NOMO-1 treated with DMSO at 0.1 percent for 48 hours (cell line): ENCODE data around the gene TIMM29.
"Not testable (repeated sequence)": the region's sequence is repeated elsewhere in the genome, so short reads cannot be mapped to it uniquely, and the experiment has no call there.

Source experiments
- DNase-seq: peaks from one replicate; lab custom pipeline; 2025; ENCODE audit not compliant: unreplicated experiment; lab: John Stamatoyannopoulos, UW

The TIMM29 gene

GRCh38 chr19:10936661-10937084, 8.1 kb downstream of the TIMM29 start:
- DNase-seq, result peak; percentile 69

- not testable (repeated sequence) for DNase-seq
Measured at GRCh38 chr19:10941649-10942048, 13.0 kb downstream of the TIMM29 start.

GRCh38 chr19:10943412-10943811, 14.8 kb downstream of the TIMM29 start:
- DNase-seq, result not testable (repeated sequence)

- DNase-seq, result no peak
Measured at GRCh38 chr19:10945264-10945663, 16.7 kb downstream of the TIMM29 start.

DNA sequence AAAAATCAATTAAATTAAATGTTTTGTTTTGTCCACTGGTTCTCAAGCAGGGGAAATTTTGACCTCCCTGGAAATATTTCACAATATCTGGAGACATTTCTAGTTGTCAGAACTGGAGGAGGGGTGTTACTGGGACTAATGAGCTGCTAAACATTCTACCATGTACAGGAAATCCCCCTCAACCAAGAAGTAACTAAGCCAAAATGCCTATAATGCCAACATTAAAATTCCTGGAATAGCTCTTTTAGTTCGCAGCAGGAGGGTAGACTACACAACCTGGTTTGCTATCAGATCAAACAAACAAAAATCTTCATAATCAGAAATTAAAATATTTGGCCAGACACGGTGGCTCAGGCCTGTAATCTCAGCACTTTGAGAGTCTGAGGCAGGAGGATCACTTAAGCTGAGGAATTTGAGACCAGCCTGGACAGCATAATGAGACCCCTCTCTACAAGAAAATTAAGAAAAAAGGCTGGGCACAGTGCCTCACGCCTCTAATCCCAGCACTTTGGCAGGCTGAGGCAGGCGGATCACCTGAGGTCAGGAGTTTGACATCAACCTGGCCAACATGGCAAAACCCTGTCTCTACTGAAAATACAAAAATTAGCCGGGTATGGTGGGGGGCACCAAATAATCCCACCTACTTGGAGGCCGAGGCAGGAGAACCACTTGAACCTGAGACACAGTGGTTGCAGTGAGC, 18.5 kb downstream of the TIMM29 start:
- no peak for DNase-seq

GRCh38 chr19:10952809-10953208, 24.2 kb downstream of the TIMM29 start:
- DNase-seq, result no peak

DNA sequence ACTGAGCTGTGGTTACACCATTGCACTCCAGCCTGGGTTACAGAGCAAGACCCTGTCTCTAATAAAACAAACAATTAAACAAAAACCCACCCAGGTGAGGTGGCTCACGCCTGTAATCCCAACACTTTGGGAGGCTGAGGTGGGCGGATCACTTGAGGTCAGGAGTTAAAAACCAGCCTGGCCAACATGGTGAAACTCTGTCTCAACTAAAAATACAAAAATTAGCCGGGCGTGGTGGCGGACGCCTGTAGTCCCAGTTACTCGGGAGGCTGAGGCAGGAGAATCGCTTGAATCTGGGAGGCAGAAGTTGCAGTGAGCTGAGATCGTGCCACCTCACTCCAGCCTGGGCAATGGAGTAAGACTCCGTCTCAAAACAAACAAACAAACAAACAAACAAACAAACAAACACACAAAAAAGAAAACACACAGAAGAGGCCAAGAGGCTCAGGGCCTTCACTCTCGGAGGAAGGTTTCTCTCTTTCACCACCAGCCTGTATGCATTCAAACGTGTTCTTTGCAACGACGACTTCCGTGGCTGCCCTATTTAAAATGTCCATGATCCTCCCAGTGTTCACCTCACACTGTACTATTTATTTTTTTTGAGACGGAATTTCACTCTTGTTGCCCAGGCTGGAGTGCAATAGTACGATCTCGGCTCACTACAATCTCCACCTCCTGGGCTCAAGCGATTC, 30.8 kb downstream of the TIMM29 start:
- not testable (repeated sequence) for DNase-seq

GRCh38 chr19:10960314-10961072, 31.9 kb downstream of the TIMM29 start, which contains the start of gene SMARCA4:
TSS of gene SMARCA4 (plus strand) at chr19:10961030. CDS start at chr19:10984152, 23,122 bp downstream.
- DNase-seq, result peak; percentile 91

DNA sequence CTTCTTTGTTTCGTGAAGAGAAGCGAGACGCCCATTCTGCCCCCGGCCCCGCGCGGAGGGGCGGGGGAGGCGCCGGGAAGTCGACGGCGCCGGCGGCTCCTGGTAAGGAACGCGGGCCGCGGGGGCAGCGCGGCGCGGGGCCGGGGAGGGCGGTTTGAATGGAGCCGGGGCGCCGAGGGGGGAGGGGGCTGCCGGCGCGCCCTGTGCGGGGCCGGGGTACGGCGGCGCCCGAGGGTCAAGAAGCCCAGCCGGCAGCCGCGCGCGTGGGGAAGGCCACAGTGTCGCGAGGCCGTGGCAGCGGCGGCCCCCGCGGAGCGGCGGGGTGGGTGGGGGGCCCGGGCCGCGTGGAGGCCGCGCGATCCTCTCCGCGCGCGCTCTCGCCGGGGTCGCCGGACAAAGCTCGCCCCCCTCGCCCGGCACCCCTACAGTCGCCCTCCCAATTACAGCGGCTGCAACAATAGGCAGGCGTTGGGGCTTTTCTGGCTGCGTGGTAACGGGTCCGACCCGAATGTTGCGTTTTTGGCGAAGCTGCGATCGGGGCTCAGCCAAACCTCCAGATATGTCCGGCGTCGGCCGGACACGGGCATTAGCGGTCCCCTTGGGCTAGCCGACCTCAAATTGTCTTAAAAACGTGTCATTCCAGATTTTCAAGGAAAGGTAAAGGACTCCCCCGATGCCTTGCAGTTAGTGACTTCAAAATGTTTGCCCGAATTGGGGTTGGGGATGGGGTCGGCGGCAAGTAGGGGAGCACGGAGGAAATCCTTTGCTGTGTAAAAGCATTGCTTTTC, 32.7 kb downstream of the TIMM29 start:
- peak; percentile 37 for DNase-seq

DNA sequence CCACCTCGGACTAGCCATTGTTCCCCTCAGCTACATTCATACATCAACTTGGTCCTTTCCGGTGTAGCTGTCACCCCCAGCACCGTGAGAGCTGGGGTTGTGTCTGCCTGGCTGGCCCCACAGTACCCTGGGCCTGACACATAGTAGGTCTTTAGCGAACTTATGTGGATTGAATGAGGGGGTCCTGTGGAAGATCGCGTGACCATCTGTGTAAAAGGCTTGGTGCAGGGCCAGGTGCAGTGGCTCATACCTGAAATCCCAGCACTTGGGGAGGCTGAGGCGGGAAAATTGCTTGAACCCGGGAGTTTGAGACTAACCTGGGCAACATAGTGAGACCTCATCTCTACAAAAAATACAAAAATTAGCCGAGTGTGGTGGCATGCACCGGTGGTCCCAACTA, 34.3 kb downstream of the TIMM29 start:
- DNase-seq, result no peak

GRCh38 chr19:10963865-10964264, 35.3 kb downstream of the TIMM29 start:
- no peak for DNase-seq

GRCh38 chr19:10964903-10965302, 36.3 kb downstream of the TIMM29 start:
- no peak for DNase-seq

DNA sequence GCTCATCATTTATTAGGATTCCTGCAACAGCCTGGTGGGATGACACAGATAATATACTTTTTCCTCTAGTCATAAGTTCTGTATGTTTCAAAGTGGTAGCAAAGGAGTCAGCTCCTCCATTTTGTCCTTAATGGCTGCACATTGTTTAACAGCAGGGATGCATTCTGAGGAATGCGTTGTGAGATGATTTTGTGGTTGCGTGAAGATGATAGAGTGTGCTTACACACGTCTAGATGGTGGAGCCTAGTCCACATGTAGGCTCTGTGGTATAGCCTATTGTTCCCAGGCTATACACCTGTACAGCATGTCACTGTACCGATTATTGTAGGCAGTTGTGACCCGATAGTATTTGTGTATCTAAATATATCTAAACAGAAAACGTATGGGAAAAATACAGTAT, 36.8 kb downstream of the TIMM29 start:
- DNase-seq, result no peak

DNA sequence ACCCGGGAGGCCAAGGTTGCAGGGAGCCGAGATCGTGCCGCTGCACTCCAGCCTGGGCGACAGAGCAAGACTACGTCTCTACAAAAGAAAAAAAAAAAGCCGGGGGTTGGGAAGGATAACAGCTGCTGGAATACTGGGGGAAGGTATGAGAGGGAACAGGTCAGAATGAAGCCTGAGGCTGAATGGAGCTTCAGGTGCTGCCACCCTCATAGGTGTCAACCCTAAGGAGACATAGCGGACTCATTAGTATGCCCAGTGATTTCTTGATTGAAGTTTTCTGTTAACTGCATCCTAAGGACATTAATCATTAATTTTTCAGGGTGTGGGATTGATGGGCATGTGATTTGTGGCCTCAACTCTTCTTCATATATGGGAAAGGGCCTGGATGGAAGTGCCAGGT, 38.2 kb downstream of the TIMM29 start:
- DNase-seq, result no peak

- DNase-seq, result no peak
Measured at GRCh38 chr19:10968527-10969135, 40.0 kb downstream of the TIMM29 start.

GRCh38 chr19:10971107-10971726, 42.6 kb downstream of the TIMM29 start:
- no peak for DNase-seq

- no peak for DNase-seq
Measured at GRCh38 chr19:10975374-10976130, 46.9 kb downstream of the TIMM29 start.

DNA sequence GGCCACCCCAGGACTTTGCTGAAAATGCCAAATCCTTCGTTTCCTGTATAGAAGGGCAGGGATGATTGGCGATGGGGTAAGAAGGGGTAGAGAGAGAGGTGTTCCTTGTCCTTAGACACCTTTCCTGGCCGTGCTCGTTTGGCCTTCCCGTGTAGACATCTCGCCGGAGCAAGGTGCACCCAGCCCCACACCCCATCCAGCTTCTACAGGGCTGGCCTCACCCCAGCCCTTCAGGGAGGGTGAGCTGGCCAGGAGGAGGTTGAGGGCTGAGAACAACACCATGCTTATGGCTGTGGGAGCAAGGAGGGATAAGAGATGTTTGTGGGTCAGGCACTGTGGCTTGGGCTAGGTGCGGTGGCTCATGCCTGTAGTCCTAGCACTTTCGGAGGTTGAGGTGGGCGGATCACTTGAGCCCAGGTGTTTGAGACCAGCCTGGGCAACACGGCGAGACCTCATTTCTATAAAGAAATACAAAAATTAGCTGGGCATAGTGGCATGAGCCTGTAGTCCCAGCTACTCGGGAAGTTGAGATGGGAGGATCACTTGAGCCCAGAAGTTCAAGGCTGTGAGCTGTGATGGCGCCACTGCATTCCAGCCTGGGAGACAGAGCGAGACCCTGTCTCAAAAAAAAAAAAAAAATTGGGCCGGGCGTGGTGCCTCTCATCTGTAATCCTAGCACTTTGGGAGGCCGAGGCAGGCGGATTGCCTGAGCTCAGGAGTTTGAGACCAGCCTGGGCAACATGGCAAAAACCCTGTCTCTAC, 47.7 kb downstream of the TIMM29 start:
- DNase-seq, result no peak

- no peak for DNase-seq
Measured at GRCh38 chr19:10977742-10978092, 49.1 kb downstream of the TIMM29 start.
